GM23338 (cell line): ENCODE results near the gene STON1. TPM values are rescaled to one million over a fixed set of nuclear protein-coding genes. Genes with fewer than 3 reads are reported as not detected.
"Not testable (repeated sequence)": the region's sequence is repeated elsewhere in the genome, so short reads cannot be mapped to it uniquely, and the experiment has no call there.

Source experiments
- ATAC-seq: fragments of 200-7000 bp; cut with Tn5 transposase; 3 replicates; pipeline ENCODE4 v1.9.1; 2020
- DNase-seq: peaks from one replicate; pipeline ENCODE4 v3.0.0-alpha.2; 2015; ENCODE audit warnings: low spot score
- H2AFZ ChIP-seq: fragments of 200-600 bp; sonication (generic); 2 replicates; pipeline ENCODE4 v1.8.0; 2016; ENCODE audit warnings: antibody characterized with exemption, mild to moderate bottlenecking, moderate library complexity
- H3F3A ChIP-seq: fragments of 200-600 bp; sonication (generic); replicated peaks from 2 replicates; pipeline ENCODE4 v1.8.0; 2017; ENCODE audit warnings: antibody characterized with exemption, mixed run types, low read depth
- H3K27ac ChIP-seq: fragments of 200-600 bp; sonication (generic); 2 replicates; pipeline ENCODE4 v1.6.1; 2016; ENCODE audit warnings: low read depth
- H3K27me3 ChIP-seq: fragments of 200-600 bp; sonication (generic); 2 replicates; pipeline ENCODE4 v1.8.0; 2016; ENCODE audit warnings: mild to moderate bottlenecking, mixed run types, moderate library complexity; ENCODE audit not compliant: insufficient read depth
- H3K36me3 ChIP-seq: fragments of 200-600 bp; sonication (generic); 2 replicates; pipeline ENCODE4 v1.8.0; 2016; ENCODE audit warnings: mild to moderate bottlenecking; ENCODE audit not compliant: insufficient read depth
- H3K4me1 ChIP-seq: fragments of 200-600 bp; sonication (generic); 2 replicates; pipeline ENCODE4 v1.8.0; 2016; ENCODE audit warnings: mild to moderate bottlenecking, moderate library complexity; ENCODE audit not compliant: insufficient read depth
- H3K4me2 ChIP-seq: fragments of 200-600 bp; sonication (generic); 2 replicates; pipeline ENCODE4 v1.7.1; 2017; ENCODE audit warnings: mixed run types
- H3K4me3 ChIP-seq: fragments of 200-600 bp; sonication (generic); 2 replicates; pipeline ENCODE4 v1.6.1; 2016; ENCODE audit warnings: mixed run types
- H3K79me2 ChIP-seq: fragments of 200-600 bp; sonication (generic); replicated peaks from 2 replicates; pipeline ENCODE4 v1.8.0; 2017; ENCODE audit warnings: mild to moderate bottlenecking; ENCODE audit not compliant: insufficient read depth
- H3K9me2 ChIP-seq: fragments of 200-600 bp; sonication (generic); 2 replicates; pipeline ENCODE4 v1.8.0; 2017; ENCODE audit not compliant: insufficient read depth
- H4K20me1 ChIP-seq: fragments of 200-600 bp; sonication (generic); replicated peaks from 2 replicates; pipeline ENCODE4 v1.8.0; 2017; ENCODE audit warnings: mild to moderate bottlenecking; ENCODE audit not compliant: insufficient read depth
- H3K27ac Mint-ChIP-seq: 2 replicates; pipeline ENCODE4 v1.8.0; 2020; ENCODE audit warnings: inconsistent platforms, mild to moderate bottlenecking, moderate library complexity, mixed read lengths
- H3K27me3 Mint-ChIP-seq: 3 replicates; pipeline ENCODE4 v1.8.0; 2022; ENCODE audit warnings: low read depth, mild to moderate bottlenecking, moderate library complexity, mixed read lengths, inconsistent platforms; ENCODE audit not compliant: insufficient read depth, poor library complexity
- H3K36me3 Mint-ChIP-seq: 3 replicates; pipeline ENCODE4 v1.8.0; 2021; ENCODE audit warnings: low read depth, mild to moderate bottlenecking, inconsistent platforms, moderate library complexity, mixed read lengths
- H3K4me1 Mint-ChIP-seq: 3 replicates; pipeline ENCODE4 v1.8.0; 2020; ENCODE audit warnings: mild to moderate bottlenecking, inconsistent platforms, mixed read lengths
- H3K4me3 Mint-ChIP-seq: 3 replicates; pipeline ENCODE4 v1.8.0; 2021; ENCODE audit warnings: moderate library complexity, mild to moderate bottlenecking, inconsistent platforms, mixed read lengths
- H3K9me3 Mint-ChIP-seq: 3 replicates; pipeline ENCODE4 v1.8.0; 2020; ENCODE audit warnings: moderate library complexity, mild to moderate bottlenecking, inconsistent platforms, mixed read lengths
- CREB1 ChIP-seq: fragments of 250-450 bp; sonication (Bioruptor Pico); IDR thresholded peaks from 2 replicates; pipeline ENCODE4 v1.5.0; 2020; ENCODE audit warnings: low read depth, mild to moderate bottlenecking, moderate library complexity
- CTCF ChIP-seq, 2 experiments: fragments of 200-600 bp in 1 of 2; sonication (generic) in 1 of 2; conservative IDR thresholded peaks; 2 replicates each; pipeline versions ENCODE4 v1.5.1 to v1.6.1; 2016 to 2017; ENCODE audit warnings: antibody characterized with exemption in 2 of 2, low read depth in 2 of 2, mild to moderate bottlenecking in 2 of 2, moderate library complexity in 1 of 2
- ETS1 ChIP-seq: IDR thresholded peaks from 2 replicates; pipeline ENCODE4 v1.6.1; 2016; ENCODE audit warnings: antibody characterized with exemption
- EZH2 ChIP-seq: fragments of 200-600 bp; sonication (generic); IDR thresholded peaks from one replicate; pipeline ENCODE4 v1.8.0; 2017; ENCODE audit warnings: antibody characterized with exemption, mild to moderate bottlenecking, low read depth; ENCODE audit not compliant: unreplicated experiment
- EZH2phosphoT487 ChIP-seq: fragments of 200-600 bp; sonication (generic); IDR thresholded peaks from one replicate; pipeline ENCODE4 v1.8.1; 2018; ENCODE audit warnings: antibody characterized with exemption; ENCODE audit not compliant: unreplicated experiment
- JUNB ChIP-seq: IDR thresholded peaks from one replicate; pipeline ENCODE4 v1.6.1; 2016; ENCODE audit warnings: antibody characterized with exemption; ENCODE audit not compliant: unreplicated experiment
- NANOG ChIP-seq: IDR thresholded peaks from 2 replicates; pipeline ENCODE4 v1.6.1; 2016; ENCODE audit warnings: antibody characterized with exemption, borderline replicate concordance
- POLR2AphosphoS5 ChIP-seq: IDR thresholded peaks from 2 replicates; pipeline ENCODE4 v1.6.1; 2016; ENCODE audit warnings: antibody characterized with exemption, low read depth
- STAT1 ChIP-seq: IDR thresholded peaks from one replicate; pipeline ENCODE4 v1.6.1; 2016; ENCODE audit warnings: antibody characterized with exemption; ENCODE audit not compliant: unreplicated experiment
- ZNF114 ChIP-seq: fragments of 250-450 bp; sonication (Bioruptor Pico); IDR thresholded peaks from 2 replicates; pipeline ENCODE4 v1.5.0; 2020; ENCODE audit warnings: mild to moderate bottlenecking, moderate library complexity
- ZNF331 ChIP-seq: fragments of 250-450 bp; sonication (Bioruptor Pico); IDR thresholded peaks from 2 replicates; pipeline ENCODE4 v1.5.0; 2020; ENCODE audit warnings: low read depth, mild to moderate bottlenecking, moderate library complexity
- polyA plus RNA-seq: library from polyadenylated mRNA; unstranded; fragments of >200 nt; fragmentation: Nextera tagmentation; extraction: Ambion mirVana; gene quantifications from 2 replicates; pipeline ENCODE4 v1.2.1, GENCODE V29; 2016
- total RNA-seq: library from RNA; depleted of rRNA; stranded (reverse); fragments of >200 nt; shearing (Covaris generic); gene quantifications from 2 replicates; pipeline ENCODE4 v1.2.3, GENCODE V29; 2014

Gene STON1
- total and polyA plus RNA-seq, 2 experiments from 2014 or later: 5.4 to 14.4 TPM

GRCh38 chr2:48519593-48519992, 10.4 kb upstream of the STON1 start:
- H3K36me3 Mint-ChIP-seq: peaks cover 28% of the 10 kb centered on the region
- no peaks in the 10 kb centered on the region for H3F3A ChIP-seq
- no peaks in the 10 kb centered on the region for H3K4me1 ChIP-seq
- no peaks in the 10 kb centered on the region for H3K27me3 ChIP-seq
- no peak overlapping the region for H3K27ac Mint-ChIP-seq
- H3K4me3 Mint-ChIP-seq: no peak overlapping the region
- H3K27ac ChIP-seq: no peak overlapping the region
- H3K4me3 ChIP-seq: no peak overlapping the region
- DNase-seq: no peak
- ATAC-seq: no peak
- TF ChIP-seq CREB1 (CRISPR knock-in tag): no peak
- no peak for TF ChIP-seq EZH2phosphoT487
- TF ChIP-seq JUNB: no peak
- no peak for TF ChIP-seq ZNF114 (CRISPR knock-in tag)
- no peaks in the 10 kb centered on the region for H3K4me1 Mint-ChIP-seq
- no peaks in the 10 kb centered on the region for H3K9me3 Mint-ChIP-seq
- no peak overlapping the region for H3K4me2 ChIP-seq
- H3K36me3 ChIP-seq: peaks cover 18% of the 10 kb centered on the region; the same call in 1 of the 2 replicates
- H2AFZ ChIP-seq: no peak overlapping the region
- H3K79me2 ChIP-seq: no peaks in the 10 kb centered on the region
- peaks cover 5% of the 10 kb centered on the region for H3K27me3 Mint-ChIP-seq
- H3K9me2 ChIP-seq: no peaks in the 10 kb centered on the region
- H4K20me1 ChIP-seq: no peaks in the 10 kb centered on the region

- not testable (repeated sequence) for ATAC-seq
These were observed 5.2 kb upstream of the STON1 start for GRCh38 chr2:48524756-48525155.

GRCh38 chr2:48525269-48525943, 4.5 kb upstream of the STON1 start:
- no peak for ATAC-seq
- no peak for TF ChIP-seq EZH2
- no peak for TF ChIP-seq ZNF114 (CRISPR knock-in tag)
- TF ChIP-seq POLR2AphosphoS5: no peak
- no peak for TF ChIP-seq ZNF331 (CRISPR knock-in tag)
- no peak for TF ChIP-seq JUNB
- no peak for TF ChIP-seq CTCF (conservative IDR thresholded peaks at IDR 0.05; ENCODE audit: low read depth in 2 of 2)
- no peak for TF ChIP-seq NANOG
- TF ChIP-seq CREB1 (CRISPR knock-in tag): no peak
- TF ChIP-seq ETS1: no peak
- no peak for TF ChIP-seq STAT1

More at GRCh38 chr2:48524756-48525155, 5.2 kb upstream of the STON1 start:
- H3K9me2 ChIP-seq, H3F3A ChIP-seq, H4K20me1 ChIP-seq, H3K36me3 Mint-ChIP-seq, H3K9me3 Mint-ChIP-seq, H3K79me2 ChIP-seq, H3K27me3 Mint-ChIP-seq, DNase-seq, H3K4me3 ChIP-seq, H3K27ac Mint-ChIP-seq, H3K27ac ChIP-seq, H2AFZ ChIP-seq, H3K4me3 Mint-ChIP-seq, H3K36me3 ChIP-seq, H3K4me2 ChIP-seq, H3K27me3 ChIP-seq: not testable (repeated sequence)
- H3K4me1 Mint-ChIP-seq: peaks cover 13% of the 10 kb centered on the region
- H3K4me1 ChIP-seq: peaks cover 15% of the 10 kb centered on the region

More at GRCh38 chr2:48525269-48525943, 4.5 kb upstream of the STON1 start:
- no peaks in the 10 kb centered on the region for H3K79me2 ChIP-seq
- no peaks in the 10 kb centered on the region for H3K9me2 ChIP-seq
- DNase-seq: no peak
- no peak overlapping the region for H3K4me2 ChIP-seq
- no peak overlapping the region for H3K4me3 ChIP-seq
- Mint-ChIP-seq H3K27ac (no peak overlapping the region), H3K4me3 (no peak overlapping the region), H3K4me1 (peaks cover 13% of the 10 kb centered on the region), H3K9me3 (no peaks in the 10 kb centered on the region), H3K36me3 (peaks cover 5% of the 10 kb centered on the region; the same call in 1 of the 3 replicates), H3K27me3 (no peaks in the 10 kb centered on the region)
- no peaks in the 10 kb centered on the region for H4K20me1 ChIP-seq
- H2AFZ ChIP-seq: no peak overlapping the region
- 0 out of 2 replicates have a peak, but pooled peaks cover 3% of the 10 kb centered on the region for H3F3A ChIP-seq
- peaks cover 15% of the 10 kb centered on the region for H3K4me1 ChIP-seq
- no peak overlapping the region for H3K27ac ChIP-seq
- no peaks in the 10 kb centered on the region for H3K36me3 ChIP-seq
- no peaks in the 10 kb centered on the region for H3K27me3 ChIP-seq
